ENCODE data around the gene ING5.

ING5 gene

GRCh38 chr2:241763551-241764274 lies 61.9 kb downstream of the ING5 start:
- ATAC-seq, result no peak; the same call in 2 of the 3 replicates
- TF ChIP-seq, protein P1, sequence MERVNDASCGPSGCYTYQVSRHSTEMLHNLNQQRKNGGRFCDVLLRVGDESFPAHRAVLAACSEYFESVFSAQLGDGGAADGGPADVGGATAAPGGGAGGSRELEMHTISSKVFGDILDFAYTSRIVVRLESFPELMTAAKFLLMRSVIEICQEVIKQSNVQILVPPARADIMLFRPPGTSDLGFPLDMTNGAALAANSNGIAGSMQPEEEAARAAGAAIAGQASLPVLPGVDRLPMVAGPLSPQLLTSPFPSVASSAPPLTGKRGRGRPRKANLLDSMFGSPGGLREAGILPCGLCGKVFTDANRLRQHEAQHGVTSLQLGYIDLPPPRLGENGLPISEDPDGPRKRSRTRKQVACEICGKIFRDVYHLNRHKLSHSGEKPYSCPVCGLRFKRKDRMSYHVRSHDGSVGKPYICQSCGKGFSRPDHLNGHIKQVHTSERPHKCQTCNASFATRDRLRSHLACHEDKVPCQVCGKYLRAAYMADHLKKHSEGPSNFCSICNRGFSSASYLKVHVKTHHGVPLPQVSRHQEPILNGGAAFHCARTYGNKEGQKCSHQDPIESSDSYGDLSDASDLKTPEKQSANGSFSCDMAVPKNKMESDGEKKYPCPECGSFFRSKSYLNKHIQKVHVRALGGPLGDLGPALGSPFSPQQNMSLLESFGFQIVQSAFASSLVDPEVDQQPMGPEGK (CRISPR knock-in tag; IDR thresholded peaks at IDR 0.05; ENCODE audit: borderline replicate concordance), result no peak
- TF ChIP-seq PPARA (CRISPR knock-in tag; IDR thresholded peaks at IDR 0.05; ENCODE audit: borderline replicate concordance), result no peak
- TF ChIP-seq ZNF565 (CRISPR knock-in tag; conservative IDR thresholded peaks at IDR 0.05; ENCODE audit: low read depth), result no peak
- no peak for TF ChIP-seq RARB (CRISPR knock-in tag; IDR thresholded peaks at IDR 0.05)
- TF ChIP-seq CSDC2 (CRISPR knock-in tag; IDR thresholded peaks at IDR 0.05), result no peak
- no peak for TF ChIP-seq ARNTL (CRISPR knock-in tag; IDR thresholded peaks at IDR 0.05; ENCODE audit: borderline replicate concordance, low read depth)
- no peak for TF ChIP-seq ZNF70 (CRISPR knock-in tag; IDR thresholded peaks at IDR 0.05)
- TF ChIP-seq TOX (CRISPR knock-in tag; IDR thresholded peaks at IDR 0.05; ENCODE audit: borderline replicate concordance), result no peak
- TF ChIP-seq, protein P2, sequence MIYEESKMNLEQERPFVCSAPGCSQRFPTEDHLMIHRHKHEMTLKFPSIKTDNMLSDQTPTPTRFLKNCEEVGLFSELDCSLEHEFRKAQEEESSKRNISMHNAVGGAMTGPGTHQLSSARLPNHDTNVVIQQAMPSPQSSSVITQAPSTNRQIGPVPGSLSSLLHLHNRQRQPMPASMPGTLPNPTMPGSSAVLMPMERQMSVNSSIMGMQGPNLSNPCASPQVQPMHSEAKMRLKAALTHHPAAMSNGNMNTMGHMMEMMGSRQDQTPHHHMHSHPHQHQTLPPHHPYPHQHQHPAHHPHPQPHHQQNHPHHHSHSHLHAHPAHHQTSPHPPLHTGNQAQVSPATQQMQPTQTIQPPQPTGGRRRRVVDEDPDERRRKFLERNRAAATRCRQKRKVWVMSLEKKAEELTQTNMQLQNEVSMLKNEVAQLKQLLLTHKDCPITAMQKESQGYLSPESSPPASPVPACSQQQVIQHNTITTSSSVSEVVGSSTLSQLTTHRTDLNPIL (CRISPR knock-in tag; IDR thresholded peaks at IDR 0.05; ENCODE audit: low read depth), result no peak
- TF ChIP-seq BACH2 (CRISPR knock-in tag; IDR thresholded peaks at IDR 0.05; ENCODE audit: borderline replicate concordance), result no peak
- no peak for TF ChIP-seq TSHZ2 (CRISPR knock-in tag; IDR thresholded peaks at IDR 0.05)
- TF ChIP-seq TCF4 (CRISPR knock-in tag; IDR thresholded peaks at IDR 0.05; ENCODE audit: borderline replicate concordance), result no peak
- TF ChIP-seq, protein P3, sequence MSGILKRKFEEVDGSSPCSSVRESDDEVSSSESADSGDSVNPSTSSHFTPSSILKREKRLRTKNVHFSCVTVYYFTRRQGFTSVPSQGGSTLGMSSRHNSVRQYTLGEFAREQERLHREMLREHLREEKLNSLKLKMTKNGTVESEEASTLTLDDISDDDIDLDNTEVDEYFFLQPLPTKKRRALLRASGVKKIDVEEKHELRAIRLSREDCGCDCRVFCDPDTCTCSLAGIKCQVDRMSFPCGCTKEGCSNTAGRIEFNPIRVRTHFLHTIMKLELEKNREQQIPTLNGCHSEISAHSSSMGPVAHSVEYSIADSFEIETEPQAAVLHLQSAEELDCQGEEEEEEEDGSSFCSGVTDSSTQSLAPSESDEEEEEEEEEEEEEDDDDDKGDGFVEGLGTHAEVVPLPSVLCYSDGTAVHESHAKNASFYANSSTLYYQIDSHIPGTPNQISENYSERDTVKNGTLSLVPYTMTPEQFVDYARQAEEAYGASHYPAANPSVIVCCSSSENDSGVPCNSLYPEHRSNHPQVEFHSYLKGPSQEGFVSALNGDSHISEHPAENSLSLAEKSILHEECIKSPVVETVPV (CRISPR knock-in tag; IDR thresholded peaks at IDR 0.05), result no peak
- no peak for TF ChIP-seq ESRRG (CRISPR knock-in tag; IDR thresholded peaks at IDR 0.05)
- TF ChIP-seq OSR1 (CRISPR knock-in tag; IDR thresholded peaks at IDR 0.05), result no peak
- TF ChIP-seq ZFP3 (CRISPR knock-in tag; IDR thresholded peaks at IDR 0.05), result no peak
- TF ChIP-seq SNAI2 (CRISPR knock-in tag; IDR thresholded peaks at IDR 0.05), result no peak
- no peak for TF ChIP-seq ZNF8 (CRISPR knock-in tag; IDR thresholded peaks at IDR 0.05)
- no peak for TF ChIP-seq ZFP30 (CRISPR knock-in tag; IDR thresholded peaks at IDR 0.05)
- no peak for TF ChIP-seq ISL1 (CRISPR knock-in tag; IDR thresholded peaks at IDR 0.05)

DNA sequence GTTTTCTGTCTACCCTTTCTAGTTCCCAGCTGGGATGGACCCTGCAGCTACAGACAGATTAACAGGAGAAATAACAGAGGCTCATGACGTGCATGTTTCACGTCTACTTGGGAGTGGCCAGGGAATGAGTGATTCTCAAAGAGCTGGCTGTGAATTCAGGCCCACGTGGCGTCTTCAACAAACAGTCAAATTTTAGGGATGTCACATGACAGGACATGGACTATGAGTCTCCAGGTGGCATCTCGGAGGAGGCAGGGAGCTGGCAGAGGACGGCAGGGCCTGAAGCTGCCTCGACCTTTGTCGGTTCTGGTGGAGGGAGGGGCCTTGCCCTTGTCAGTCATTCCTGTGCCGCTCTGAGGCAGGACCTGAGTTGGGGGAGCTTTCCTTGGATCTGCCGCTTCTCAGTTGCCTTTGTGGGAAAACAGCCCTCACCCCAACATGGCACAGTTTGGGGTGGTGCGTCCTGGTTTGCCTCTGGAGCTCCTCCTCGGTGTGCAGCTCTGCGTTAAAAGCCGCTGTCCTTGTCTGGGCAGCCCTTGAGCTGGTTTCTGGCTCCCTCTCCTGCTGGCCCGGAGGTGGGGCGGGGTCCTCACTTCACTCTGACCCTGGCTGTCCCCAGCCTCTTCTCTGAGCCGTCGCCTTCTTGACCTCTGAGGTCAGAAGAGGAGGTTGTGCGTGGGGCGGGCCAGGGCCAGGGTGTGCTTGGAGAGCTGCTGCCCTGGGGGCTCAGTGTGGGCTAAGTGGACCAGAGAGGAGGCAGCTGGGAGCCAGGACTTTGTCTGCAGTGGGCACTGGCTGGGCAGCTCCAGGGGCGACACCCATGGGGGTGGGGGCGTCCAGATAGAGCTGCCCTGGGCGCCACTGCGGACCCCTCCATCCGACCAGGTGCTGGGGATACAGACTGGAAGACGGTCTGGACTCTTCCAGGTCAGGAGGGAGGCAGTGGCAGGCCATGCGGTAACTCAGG lies 62.7 kb downstream of the ING5 start:
- ATAC-seq, result no peak; the same call in 2 of the 3 replicates
- no peak for TF ChIP-seq TSHZ2 (CRISPR knock-in tag; IDR thresholded peaks at IDR 0.05)
- TF ChIP-seq ZNF70 (CRISPR knock-in tag; IDR thresholded peaks at IDR 0.05), result no peak
- TF ChIP-seq, protein P3 (CRISPR knock-in tag; IDR thresholded peaks at IDR 0.05), result no peak
- no peak for TF ChIP-seq RARB (CRISPR knock-in tag; IDR thresholded peaks at IDR 0.05)
- TF ChIP-seq ZFP30 (CRISPR knock-in tag; IDR thresholded peaks at IDR 0.05), result no peak
- TF ChIP-seq PPARA (CRISPR knock-in tag; IDR thresholded peaks at IDR 0.05; ENCODE audit: borderline replicate concordance), result no peak
- no peak for TF ChIP-seq ZNF565 (CRISPR knock-in tag; conservative IDR thresholded peaks at IDR 0.05; ENCODE audit: low read depth)
- no peak for TF ChIP-seq ZFP3 (CRISPR knock-in tag; IDR thresholded peaks at IDR 0.05)
- TF ChIP-seq BACH2 (CRISPR knock-in tag; IDR thresholded peaks at IDR 0.05; ENCODE audit: borderline replicate concordance), result no peak
- TF ChIP-seq, protein P2 (CRISPR knock-in tag; IDR thresholded peaks at IDR 0.05; ENCODE audit: low read depth), result no peak
- no peak for TF ChIP-seq ZNF8 (CRISPR knock-in tag; IDR thresholded peaks at IDR 0.05)
- TF ChIP-seq ISL1 (CRISPR knock-in tag; IDR thresholded peaks at IDR 0.05), result no peak

Data from SK-N-SH treated with all-trans-retinoic acid at 6 μM for 48 hours (cell line).